Endothelial cell of umbilical vein (primary cell): ENCODE results near the gene OR5A2. TPM values are rescaled to one million over a fixed set of nuclear protein-coding genes. Genes with fewer than 3 reads are reported as not detected.

Source experiments
- BruUV-seq: library from RNA; stranded (reverse); fragments of 400-500 nt; replicated peaks from 2 replicates; lab custom pipeline; 2021; lab: Mats Ljungman, UMichigan
- CTCF ChIA-PET: fragments of 300-600, 350-600 bp; sonication (Branson Sonifier 250); formaldehyde crosslinking; loops from one replicate; lab custom pipeline; 2021; ENCODE audit warnings: antibody characterized with exemption, inconsistent platforms; lab: Charles Lee
- POLR2A ChIA-PET: fragments of 300-600, 350-600 bp; sonication (Branson Sonifier 250); formaldehyde crosslinking; loops from one replicate; lab custom pipeline; 2021; ENCODE audit warnings: antibody characterized with exemption, inconsistent platforms; lab: Charles Lee
- DNase-seq: peaks from one replicate; pipeline ENCODE4 v3.0.0-alpha.2; 2011; ENCODE audit warnings: low read depth, low spot score
- FAIRE-seq: peaks from 2 replicates; lab custom pipeline; 2011; peaks lifted over from hg19 to GRCh38; lab: Jason Lieb, UNC
- H2AFZ ChIP-seq: 2 replicates; pipeline ENCODE4 v1.6.0; 2012; ENCODE audit warnings: low read depth, low read length, control low read depth, inconsistent platforms
- H3K27ac ChIP-seq: 2 replicates; pipeline ENCODE4 v1.5.1; 2011; ENCODE audit warnings: low read depth, mild to moderate bottlenecking, control low read depth, low read length, moderate library complexity; ENCODE audit not compliant: insufficient read depth
- H3K27me3 ChIP-seq, 2 experiments: 2 replicates each; pipeline versions ENCODE4 v1.6.0 to v1.6.1; 2011; ENCODE audit warnings: low read length in 2 of 2, mixed read lengths in 1 of 2; ENCODE audit not compliant: control insufficient read depth in 2 of 2, insufficient read depth in 2 of 2
- H3K36me3 ChIP-seq, 2 experiments: 2 replicates in 1 of 2; 3 replicates in 1 of 2; pipeline ENCODE4 v1.5.1; 2011; ENCODE audit warnings: low read length in 2 of 2, mild to moderate bottlenecking in 1 of 2, moderate library complexity in 1 of 2; ENCODE audit not compliant: control insufficient read depth in 2 of 2, insufficient read depth in 2 of 2; ENCODE audit errors: extremely low read depth in 1 of 2
- H3K4me1 ChIP-seq: 3 replicates; pipeline ENCODE4 v1.5.1; 2011; ENCODE audit warnings: mild to moderate bottlenecking, low read length; ENCODE audit not compliant: control insufficient read depth, insufficient read depth; ENCODE audit errors: extremely low read depth
- H3K4me2 ChIP-seq: 2 replicates; pipeline ENCODE4 v1.6.1; 2011; ENCODE audit warnings: low read length, control low read depth, mixed read lengths; ENCODE audit not compliant: insufficient read depth
- H3K4me3 ChIP-seq, 3 experiments: fragments of 200-600 bp in 1 of 3; sonication (generic), shearing (Covaris generic) in 1 of 3; replicated peaks in 1 of 3; 2 replicates each; pipeline ENCODE4 v1.5.1; 2011 to 2016; ENCODE audit warnings: control low read depth in 3 of 3, low read length in 3 of 3, mild to moderate bottlenecking in 2 of 3, inconsistent platforms in 1 of 3, low read depth in 1 of 3, moderate library complexity in 1 of 3; ENCODE audit not compliant: insufficient read depth in 1 of 3
- H3K79me2 ChIP-seq: 2 replicates; pipeline ENCODE4 v1.6.0; 2012; ENCODE audit warnings: low read length, inconsistent platforms; ENCODE audit not compliant: control insufficient read depth, insufficient read depth
- H3K9ac ChIP-seq: replicated peaks from 2 replicates; pipeline ENCODE3; 2011; ENCODE audit warnings: low read length, control low read depth; ENCODE audit not compliant: insufficient read depth; ENCODE audit errors: extremely low read depth
- H3K9me1 ChIP-seq: replicated peaks from 3 replicates; pipeline ENCODE4 v1.6.0; 2011; ENCODE audit warnings: mild to moderate bottlenecking, low read length; ENCODE audit not compliant: control insufficient read depth, insufficient read depth; ENCODE audit errors: extremely low read depth
- H3K9me3 ChIP-seq: replicated peaks from 2 replicates; pipeline ENCODE4 v1.5.1; 2012; ENCODE audit warnings: low read length, inconsistent platforms; ENCODE audit not compliant: control insufficient read depth, insufficient read depth
- H4K20me1 ChIP-seq: replicated peaks from 2 replicates; pipeline ENCODE3; 2011; ENCODE audit warnings: mild to moderate bottlenecking, low read length; ENCODE audit not compliant: control insufficient read depth, insufficient read depth; ENCODE audit errors: extremely low read depth
- EZH2 ChIP-seq: IDR thresholded peaks from 2 replicates; pipeline ENCODE4 v1.6.1; 2012; ENCODE audit warnings: borderline replicate concordance, low read depth, mild to moderate bottlenecking, moderate library complexity, low read length, inconsistent platforms; ENCODE audit not compliant: severe bottlenecking
- FOS ChIP-seq: IDR thresholded peaks from 2 replicates; pipeline ENCODE4 v1.6.1; 2011; ENCODE audit warnings: mild to moderate bottlenecking, low read length, moderate library complexity, borderline replicate concordance; ENCODE audit not compliant: insufficient read depth
- GATA2 ChIP-seq: IDR thresholded peaks from 2 replicates; pipeline ENCODE4 v1.7.0; 2011; ENCODE audit warnings: low read depth, mild to moderate bottlenecking, moderate library complexity, mixed read lengths, low read length; ENCODE audit not compliant: insufficient read length, insufficient read depth
- JUN ChIP-seq: IDR thresholded peaks from 2 replicates; pipeline ENCODE4 v1.6.1; 2011; ENCODE audit warnings: borderline replicate concordance, low read depth; ENCODE audit not compliant: insufficient read length, insufficient read depth
- MYC ChIP-seq: IDR thresholded peaks from one replicate; pipeline ENCODE4 v1.6.1; 2011; ENCODE audit warnings: mild to moderate bottlenecking, low read depth, low read length
- POLR2A ChIP-seq: IDR thresholded peaks from 2 replicates; pipeline ENCODE4 v1.6.1; 2012; ENCODE audit warnings: low read depth, mild to moderate bottlenecking, control low read depth, low read length
- POLR2AphosphoS5 ChIP-seq: IDR thresholded peaks from 2 replicates; pipeline ENCODE4 v1.6.1; 2012; ENCODE audit warnings: low read depth, mild to moderate bottlenecking, control low read depth, low read length, moderate library complexity; ENCODE audit not compliant: insufficient read depth
- dilution Hi-C: fragments of 300-500 bp; cut with MboI; formaldehyde crosslinking; loops from one replicate; pipeline ENCODE4 v1.15.0; 2019; ENCODE audit warnings: low sequenced_read_pairs; ENCODE audit not compliant: extremely low pct_ligation_motif_present
- intact Hi-C: fragments of 100-400 bp; cut with micrococcal nuclease; formaldehyde crosslinking; loops from one replicate; pipeline ENCODE4 v1.10.0; 2022
- polyA plus RNA-seq, 4 experiments: library from polyadenylated mRNA; depleted of rRNA in 3 of 4; stranded (reverse) in 3 of 4; unstranded in 1 of 4; fragments of >200 nt; gene quantifications; 2 replicates each; pipeline versions ENCODE4 v1.2.1 to v1.2.3, GENCODE V29; 2011 to 2012; ENCODE audit warnings: missing spikeins in 1 of 4
- total RNA-seq: library from RNA; stranded (reverse); gene quantifications from 2 replicates; pipeline ENCODE4 v1.2.3, GENCODE V29; 2021
- TF ChIP-seq, protein P1 (sequence below): IDR thresholded peaks from 2 replicates; pipeline ENCODE4 v1.6.1; 2011; ENCODE audit not compliant: insufficient read depth, insufficient read length
- TF ChIP-seq, protein P2 (sequence below), 2 donors: IDR thresholded peaks; 1 replicate in 1 of 2; 2 replicates in 1 of 2; pipeline ENCODE4 v1.5.1; 2011; ENCODE audit warnings: low read length in 2 of 2, mild to moderate bottlenecking in 2 of 2, moderate library complexity in 2 of 2, control low read depth in 1 of 2, inconsistent platforms in 1 of 2, low read depth in 1 of 2; ENCODE audit not compliant: insufficient read depth in 1 of 2; ENCODE audit errors: extremely low read depth in 1 of 2

Gene OR5A2
- total and polyA plus RNA-seq, 2 donors (not counting 3 experiments of a cell fraction or from before 2014, with no cell fraction given) = not detected

DNA sequence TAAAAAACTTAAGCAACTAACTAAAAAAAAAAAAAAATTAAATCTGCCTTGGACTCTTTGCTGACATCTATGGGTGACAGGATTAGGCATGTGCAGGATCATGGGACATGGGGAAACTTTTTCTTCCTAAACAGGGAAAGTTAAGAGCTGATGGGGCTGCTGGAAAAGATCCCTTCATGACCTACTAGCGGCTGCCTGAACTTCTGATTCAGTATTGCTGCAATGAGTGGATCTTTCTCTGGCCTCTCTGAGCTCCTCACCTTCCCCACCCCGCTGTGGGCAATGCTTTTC, 25.0 kb downstream of the OR5A2 start:
- POLR2A ChIA-PET = no interaction called here
- Histone ChIP-seq H2AFZ (no peak overlapping the region), H3K4me3 (no peak overlapping the region), H3K4me2 (no peak overlapping the region), H3K79me2 (no peaks in the 10 kb centered on the region), H3K27ac (no peak overlapping the region), H3K4me1 (no peaks in the 10 kb centered on the region), H3K9ac (no peak overlapping the region), H3K9me3 (no peaks in the 10 kb centered on the region), H3K36me3 (no peaks in the 10 kb centered on the region), H3K27me3 (no peaks in the 10 kb centered on the region), H4K20me1 (no peaks in the 10 kb centered on the region), H3K9me1 (no peaks in the 10 kb centered on the region)
- DNase-seq (no peak), FAIRE-seq (no peak)
- intact Hi-C loops (no loop called here), dilution Hi-C loops (no loop called here)
- TF ChIP-seq, protein P1, sequence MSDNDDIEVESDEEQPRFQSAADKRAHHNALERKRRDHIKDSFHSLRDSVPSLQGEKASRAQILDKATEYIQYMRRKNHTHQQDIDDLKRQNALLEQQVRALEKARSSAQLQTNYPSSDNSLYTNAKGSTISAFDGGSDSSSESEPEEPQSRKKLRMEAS = no peak
- TF ChIP-seq EZH2 (no peak), JUN (no peak), FOS (no peak), MYC (no peak), POLR2AphosphoS5 (no peak), POLR2A (no peak), GATA2 (no peak)
- TF ChIP-seq, protein P2, sequence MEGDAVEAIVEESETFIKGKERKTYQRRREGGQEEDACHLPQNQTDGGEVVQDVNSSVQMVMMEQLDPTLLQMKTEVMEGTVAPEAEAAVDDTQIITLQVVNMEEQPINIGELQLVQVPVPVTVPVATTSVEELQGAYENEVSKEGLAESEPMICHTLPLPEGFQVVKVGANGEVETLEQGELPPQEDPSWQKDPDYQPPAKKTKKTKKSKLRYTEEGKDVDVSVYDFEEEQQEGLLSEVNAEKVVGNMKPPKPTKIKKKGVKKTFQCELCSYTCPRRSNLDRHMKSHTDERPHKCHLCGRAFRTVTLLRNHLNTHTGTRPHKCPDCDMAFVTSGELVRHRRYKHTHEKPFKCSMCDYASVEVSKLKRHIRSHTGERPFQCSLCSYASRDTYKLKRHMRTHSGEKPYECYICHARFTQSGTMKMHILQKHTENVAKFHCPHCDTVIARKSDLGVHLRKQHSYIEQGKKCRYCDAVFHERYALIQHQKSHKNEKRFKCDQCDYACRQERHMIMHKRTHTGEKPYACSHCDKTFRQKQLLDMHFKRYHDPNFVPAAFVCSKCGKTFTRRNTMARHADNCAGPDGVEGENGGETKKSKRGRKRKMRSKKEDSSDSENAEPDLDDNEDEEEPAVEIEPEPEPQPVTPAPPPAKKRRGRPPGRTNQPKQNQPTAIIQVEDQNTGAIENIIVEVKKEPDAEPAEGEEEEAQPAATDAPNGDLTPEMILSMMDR (IDR thresholded peaks at IDR 0.05; ENCODE audit: extremely low read depth in 1 of 2, insufficient read depth in 1 of 2, low read depth in 1 of 2, low read length in 2 of 2) = no peak
- no TSS peak for BruUV-seq
- CTCF ChIA-PET = no interaction called here
